ENCODE data around the gene DIPK1B. TPM values are rescaled to one million over a fixed set of nuclear protein-coding genes. Genes with fewer than 3 reads are reported as not detected.

Gene DIPK1B
- total and polyA plus RNA-seq, 10 of the 15 experiments (the other 5 are each of a cell fraction or from before 2014, with no cell fraction given): 0.08 to 0.28 (median 0.13) TPM; not detected in 3

- Histone ChIP-seq H3K79me2 (ENCODE audit: control insufficient read depth, insufficient read depth, low read length) (no peaks in the 10 kb centered on the region), H3K4me3 (no peak overlapping the region), H3K4me2 (ENCODE audit: control insufficient read depth, insufficient read depth) (no peak overlapping the region), H3K9me3 (replicated peaks; ENCODE audit: control insufficient read depth, insufficient read depth, low read length) (peaks cover 13% of the 10 kb centered on the region), H4K20me1 (ENCODE audit: control insufficient read depth, insufficient read depth) (no peaks in the 10 kb centered on the region), H2AFZ (ENCODE audit: control insufficient read depth, low read depth, low read length) (no peak overlapping the region), H3K27ac (ENCODE audit: control insufficient read depth, insufficient read depth) (no peak overlapping the region), H3K9ac (ENCODE audit: control insufficient read depth, insufficient read depth, low read length) (no peak overlapping the region), H3K4me1 (ENCODE audit: control insufficient read depth, insufficient read depth, low read length) (no peaks in the 10 kb centered on the region), H3K36me3 (ENCODE audit: control insufficient read depth in 2 of 2, insufficient read depth in 2 of 2, low read length in 1 of 2) (no peaks in the 10 kb centered on the region), H3K27me3 (replicated peaks in 1 of 2; ENCODE audit: control insufficient read depth in 2 of 2, insufficient read depth in 2 of 2, low read length in 1 of 2) (no peaks in the 10 kb centered on the region; a peak in 2 of 4 replicates)
- ChIA-PET POLR2A (no interaction called here), CTCF (no interaction called here), SMC1A (ENCODE audit: uncharacterized antibody, unreplicated experiment) (no interaction called here), RAD21 (ENCODE audit: unreplicated experiment) (no interaction called here)
- in situ Hi-C loops (cut with MboI): no loop called here
- ATAC-seq (no peak), FAIRE-seq (no peak), DNase-seq (ENCODE audit: low read depth, low spot score) (no peak)
- no TSS peak for BruUV-seq (replicated peaks)
- WGBS (ENCODE audit: insufficient coverage, insufficient replicate concordance, low lambda C conversion rate, missing lambda C conversion rate): 38% methylated on average over 18 of the region's 22 CpGs
- intact Hi-C loops (cut with micrococcal nuclease; ENCODE audit: unreplicated experiment): no loop called here
- TF ChIP-seq NR2C1 (IDR thresholded peaks at IDR 0.05) (no peak), ESRRA (IDR thresholded peaks at IDR 0.05; ENCODE audit: low read length) (no peak)
These were observed 35.0 kb downstream of the DIPK1B start for GRCh38 chr9:136747161-136748060.

- in situ Hi-C loops (cut with MboI): no loop called here
- ATAC-seq: no peak
- SMC1A ChIA-PET (ENCODE audit: uncharacterized antibody, unreplicated experiment): no interaction called here
- TF ChIP-seq MYB (IDR thresholded peaks at IDR 0.05; ENCODE audit: borderline replicate concordance, low read depth, low read length): no peak
- TF ChIP-seq USF2 (IDR thresholded peaks at IDR 0.05; ENCODE audit: borderline replicate concordance, low read depth, low read length): no peak
- no peak for TF ChIP-seq RFX5 (IDR thresholded peaks at IDR 0.05; ENCODE audit: low read depth, low read length)
- TF ChIP-seq ESRRA (IDR thresholded peaks at IDR 0.05; ENCODE audit: low read length): no peak
- TF ChIP-seq MEF2A (IDR thresholded peaks at IDR 0.05; ENCODE audit: insufficient read depth, low read depth, low read length): no peak
- TF ChIP-seq SUZ12 (IDR thresholded peaks at IDR 0.05; ENCODE audit: unreplicated experiment): no peak
- no peak for TF ChIP-seq BCLAF1 (IDR thresholded peaks at IDR 0.05)
- no peak for TF ChIP-seq HSF1 (IDR thresholded peaks at IDR 0.05; ENCODE audit: low read depth, low read length)
- no peak for TF ChIP-seq ZBED1 (IDR thresholded peaks at IDR 0.05; ENCODE audit: borderline replicate concordance)
These were observed 35.8 kb downstream of the DIPK1B start, which contains the start of gene LCN6 for GRCh38 chr9:136748201-136748600. Gene LCN6, minus strand, starts transcription at chr9:136748525. Its CDS starts 42 bp downstream, at chr9:136748483.

More at GRCh38 chr9:136748201-136748600, 35.8 kb downstream of the DIPK1B start, which contains the start of gene LCN6:
- H3K27me3 ChIP-seq (replicated peaks in 1 of 2; ENCODE audit: control insufficient read depth in 2 of 2, insufficient read depth in 2 of 2, low read length in 1 of 2): no peaks in the 10 kb centered on the region; a peak in 1 of 4 replicates
- H3K9me3 ChIP-seq (replicated peaks; ENCODE audit: control insufficient read depth, insufficient read depth, low read length): peaks cover 18% of the 10 kb centered on the region
- BruUV-seq (replicated peaks): no TSS peak
- no peak for DNase-seq (ENCODE audit: low read depth, low spot score)
- 24% methylated on average over 8 of the region's 8 CpGs for WGBS (ENCODE audit: insufficient coverage, insufficient replicate concordance, low lambda C conversion rate, missing lambda C conversion rate)
- H3K27ac ChIP-seq (ENCODE audit: control insufficient read depth, insufficient read depth): no peak within 1 kb of the TSS
- H3K4me2 ChIP-seq (ENCODE audit: control insufficient read depth, insufficient read depth): no peak within 1 kb of the TSS
- no peak within 1 kb of the TSS for H2AFZ ChIP-seq (ENCODE audit: control insufficient read depth, low read depth, low read length)
- ChIA-PET POLR2A (no interaction called here), RAD21 (ENCODE audit: unreplicated experiment) (no interaction called here), CTCF (no interaction called here)
- no peaks in the 10 kb centered on the region for H4K20me1 ChIP-seq (ENCODE audit: control insufficient read depth, insufficient read depth)
- H3K4me3 ChIP-seq: no peak within 1 kb of the TSS
- H3K4me1 ChIP-seq (ENCODE audit: control insufficient read depth, insufficient read depth, low read length): no peaks in the 10 kb centered on the region
- no peak for FAIRE-seq
- intact Hi-C loops (cut with micrococcal nuclease; ENCODE audit: unreplicated experiment): no loop called here
- no peak within 1 kb of the TSS for H3K9ac ChIP-seq (ENCODE audit: control insufficient read depth, insufficient read depth, low read length)
- H3K36me3 ChIP-seq (ENCODE audit: control insufficient read depth in 2 of 2, insufficient read depth in 2 of 2, low read length in 1 of 2): no peaks in the 10 kb centered on the region
- no peaks in the 10 kb centered on the region for H3K79me2 ChIP-seq (ENCODE audit: control insufficient read depth, insufficient read depth, low read length)

Data from GM12878 (cell line).